ENCODE results near the gene STX11. TPM values are rescaled to one million over a fixed set of nuclear protein-coding genes. Genes with fewer than 3 reads are reported as not detected.

STX11 gene
- polyA plus RNA-seq, 2 of the 4 experiments (the other 2 are of a cell fraction), result 0.36 to 0.78 TPM

DNA sequence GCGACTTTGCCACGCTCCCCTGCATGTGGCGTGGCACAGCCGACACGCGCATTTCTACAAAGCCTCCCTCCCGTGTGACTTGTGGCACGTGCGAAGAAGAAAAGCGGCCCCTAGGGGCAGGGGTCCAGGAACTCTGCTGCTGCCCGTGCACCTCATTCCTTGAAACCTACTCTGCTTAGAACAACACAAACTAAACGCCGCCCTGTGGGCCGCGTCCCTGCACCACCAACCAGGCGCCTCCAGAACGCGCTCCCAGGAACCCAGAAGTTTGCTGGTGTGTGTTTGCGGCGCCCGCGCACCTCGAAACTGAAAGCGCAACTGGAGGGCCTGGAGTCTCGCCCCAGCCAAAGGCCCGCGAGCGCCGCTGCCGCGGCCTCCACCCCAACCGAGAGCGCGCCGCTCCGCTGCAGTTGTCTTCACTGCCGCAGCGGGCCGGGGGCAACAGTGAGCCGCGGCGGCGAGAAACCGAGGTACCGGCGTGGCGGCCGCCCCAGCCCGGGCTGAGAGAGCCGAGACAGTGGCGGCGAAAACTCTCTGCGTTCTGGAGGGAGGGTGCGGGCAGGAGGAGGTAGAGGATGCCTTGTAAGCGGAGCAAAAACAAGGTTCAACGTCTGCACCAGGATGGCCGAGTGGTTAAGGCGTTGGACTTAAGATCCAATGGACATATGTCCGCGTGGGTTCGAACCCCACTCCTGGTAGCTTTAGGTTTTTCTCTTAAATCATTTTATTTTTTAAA is 65.8 kb downstream of the STX11 start (continued):
- TF ChIP-seq POLR2AphosphoS2 (conservative IDR thresholded peaks at IDR 0.05; ENCODE audit: low read length) (no peak), BHLHE40 (IDR thresholded peaks at IDR 0.05; ENCODE audit: low read depth, low read length) (peak; percentile 43; the same call in 1 of the 2 replicates), FOSB (CRISPR knock-in tag; IDR thresholded peaks at IDR 0.05) (no peak), NPAS2 (CRISPR knock-in tag; IDR thresholded peaks at IDR 0.05; ENCODE audit: borderline replicate concordance) (no peak), TP53 (CRISPR knock-in tag; IDR thresholded peaks at IDR 0.05) (no peak), SMC3 (IDR thresholded peaks at IDR 0.05) (peak; percentile 60; the same call in 2 of the 3 replicates), KDM1A (IDR thresholded peaks at IDR 0.05; ENCODE audit: low read depth) (no peak), HES2 (IDR thresholded peaks at IDR 0.05) (no peak), ZFP36 (IDR thresholded peaks at IDR 0.05; ENCODE audit: borderline replicate concordance, partially characterized antibody) (no peak), CHD4 (IDR thresholded peaks at IDR 0.05; ENCODE audit: borderline replicate concordance) (no peak), EHMT2 (IDR thresholded peaks at IDR 0.05; ENCODE audit: low read depth) (no peak), ZNF302 (CRISPR knock-in tag; IDR thresholded peaks at IDR 0.05) (no peak), MAZ (IDR thresholded peaks at IDR 0.05; ENCODE audit: borderline replicate concordance, low read depth, low read length) (0 out of 2 replicates have a peak, but pooled peaks have one; percentile 18), ESRRA (IDR thresholded peaks at IDR 0.05; ENCODE audit: borderline replicate concordance, low read length) (no peak), KDM5A (IDR thresholded peaks at IDR 0.05) (no peak), EP300 (IDR thresholded peaks at IDR 0.05) (no peak), RFX5 (IDR thresholded peaks at IDR 0.05) (no peak), EHF (CRISPR knock-in tag; IDR thresholded peaks at IDR 0.05) (no peak), ATOH8 (CRISPR knock-in tag; IDR thresholded peaks at IDR 0.05; ENCODE audit: low read depth) (no peak), HOXA7 (CRISPR knock-in tag; IDR thresholded peaks at IDR 0.05) (no peak), CEBPB (IDR thresholded peaks at IDR 0.05) (no peak), POLR2A (IDR thresholded peaks at IDR 0.05; ENCODE audit: low read length) (no peak), GATA3 (IDR thresholded peaks at IDR 0.05; ENCODE audit: borderline replicate concordance) (no peak), E2F6 (IDR thresholded peaks at IDR 0.05; ENCODE audit: borderline replicate concordance, low read depth) (peak; percentile 76; the same call in 1 of the 2 replicates)
- TF ChIP-seq, protein P1, sequence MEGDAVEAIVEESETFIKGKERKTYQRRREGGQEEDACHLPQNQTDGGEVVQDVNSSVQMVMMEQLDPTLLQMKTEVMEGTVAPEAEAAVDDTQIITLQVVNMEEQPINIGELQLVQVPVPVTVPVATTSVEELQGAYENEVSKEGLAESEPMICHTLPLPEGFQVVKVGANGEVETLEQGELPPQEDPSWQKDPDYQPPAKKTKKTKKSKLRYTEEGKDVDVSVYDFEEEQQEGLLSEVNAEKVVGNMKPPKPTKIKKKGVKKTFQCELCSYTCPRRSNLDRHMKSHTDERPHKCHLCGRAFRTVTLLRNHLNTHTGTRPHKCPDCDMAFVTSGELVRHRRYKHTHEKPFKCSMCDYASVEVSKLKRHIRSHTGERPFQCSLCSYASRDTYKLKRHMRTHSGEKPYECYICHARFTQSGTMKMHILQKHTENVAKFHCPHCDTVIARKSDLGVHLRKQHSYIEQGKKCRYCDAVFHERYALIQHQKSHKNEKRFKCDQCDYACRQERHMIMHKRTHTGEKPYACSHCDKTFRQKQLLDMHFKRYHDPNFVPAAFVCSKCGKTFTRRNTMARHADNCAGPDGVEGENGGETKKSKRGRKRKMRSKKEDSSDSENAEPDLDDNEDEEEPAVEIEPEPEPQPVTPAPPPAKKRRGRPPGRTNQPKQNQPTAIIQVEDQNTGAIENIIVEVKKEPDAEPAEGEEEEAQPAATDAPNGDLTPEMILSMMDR (IDR thresholded peaks at IDR 0.05), result peak; percentile 58
- TF ChIP-seq, protein P2, sequence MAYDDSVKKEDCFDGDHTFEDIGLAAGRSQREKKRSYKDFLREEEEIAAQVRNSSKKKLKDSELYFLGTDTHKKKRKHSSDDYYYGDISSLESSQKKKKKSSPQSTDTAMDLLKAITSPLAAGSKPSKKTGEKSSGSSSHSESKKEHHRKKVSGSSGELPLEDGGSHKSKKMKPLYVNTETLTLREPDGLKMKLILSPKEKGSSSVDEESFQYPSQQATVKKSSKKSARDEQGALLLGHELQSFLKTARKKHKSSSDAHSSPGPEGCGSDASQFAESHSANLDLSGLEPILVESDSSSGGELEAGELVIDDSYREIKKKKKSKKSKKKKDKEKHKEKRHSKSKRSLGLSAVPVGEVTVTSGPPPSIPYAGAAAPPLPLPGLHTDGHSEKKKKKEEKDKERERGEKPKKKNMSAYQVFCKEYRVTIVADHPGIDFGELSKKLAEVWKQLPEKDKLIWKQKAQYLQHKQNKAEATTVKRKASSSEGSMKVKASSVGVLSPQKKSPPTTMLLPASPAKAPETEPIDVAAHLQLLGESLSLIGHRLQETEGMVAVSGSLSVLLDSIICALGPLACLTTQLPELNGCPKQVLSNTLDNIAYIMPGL (CRISPR knock-in tag; IDR thresholded peaks at IDR 0.05; ENCODE audit: borderline replicate concordance), result peak; percentile 89; the same call in 1 of the 2 replicates
- TF ChIP-seq, protein P3, sequence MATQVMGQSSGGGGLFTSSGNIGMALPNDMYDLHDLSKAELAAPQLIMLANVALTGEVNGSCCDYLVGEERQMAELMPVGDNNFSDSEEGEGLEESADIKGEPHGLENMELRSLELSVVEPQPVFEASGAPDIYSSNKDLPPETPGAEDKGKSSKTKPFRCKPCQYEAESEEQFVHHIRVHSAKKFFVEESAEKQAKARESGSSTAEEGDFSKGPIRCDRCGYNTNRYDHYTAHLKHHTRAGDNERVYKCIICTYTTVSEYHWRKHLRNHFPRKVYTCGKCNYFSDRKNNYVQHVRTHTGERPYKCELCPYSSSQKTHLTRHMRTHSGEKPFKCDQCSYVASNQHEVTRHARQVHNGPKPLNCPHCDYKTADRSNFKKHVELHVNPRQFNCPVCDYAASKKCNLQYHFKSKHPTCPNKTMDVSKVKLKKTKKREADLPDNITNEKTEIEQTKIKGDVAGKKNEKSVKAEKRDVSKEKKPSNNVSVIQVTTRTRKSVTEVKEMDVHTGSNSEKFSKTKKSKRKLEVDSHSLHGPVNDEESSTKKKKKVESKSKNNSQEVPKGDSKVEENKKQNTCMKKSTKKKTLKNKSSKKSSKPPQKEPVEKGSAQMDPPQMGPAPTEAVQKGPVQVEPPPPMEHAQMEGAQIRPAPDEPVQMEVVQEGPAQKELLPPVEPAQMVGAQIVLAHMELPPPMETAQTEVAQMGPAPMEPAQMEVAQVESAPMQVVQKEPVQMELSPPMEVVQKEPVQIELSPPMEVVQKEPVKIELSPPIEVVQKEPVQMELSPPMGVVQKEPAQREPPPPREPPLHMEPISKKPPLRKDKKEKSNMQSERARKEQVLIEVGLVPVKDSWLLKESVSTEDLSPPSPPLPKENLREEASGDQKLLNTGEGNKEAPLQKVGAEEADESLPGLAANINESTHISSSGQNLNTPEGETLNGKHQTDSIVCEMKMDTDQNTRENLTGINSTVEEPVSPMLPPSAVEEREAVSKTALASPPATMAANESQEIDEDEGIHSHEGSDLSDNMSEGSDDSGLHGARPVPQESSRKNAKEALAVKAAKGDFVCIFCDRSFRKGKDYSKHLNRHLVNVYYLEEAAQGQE (IDR thresholded peaks at IDR 0.05), result peak; percentile 59

Data from A549 (cell line).